Retinal pigment epithelial cell (primary cell): Measurements from ENCODE around the gene PTPRN2.
"Not testable (repeated sequence)": the region's sequence is repeated elsewhere in the genome, so short reads cannot be mapped to it uniquely, and the experiment has no call there.

Source experiments
- DNase-seq: peaks from one replicate; pipeline ENCODE4 v3.0.0-alpha.2; 2010; ENCODE audit warnings: low read depth
- H3K4me3 ChIP-seq: 2 replicates; pipeline ENCODE4 v1.5.1; 2011; ENCODE audit warnings: mild to moderate bottlenecking, low read length, control low read depth, moderate library complexity
- TF ChIP-seq, protein P1 (sequence below): conservative IDR thresholded peaks from 2 replicates; pipeline ENCODE4 v1.5.1; 2011; ENCODE audit warnings: low read depth, low read length, control low read depth, inconsistent platforms

The PTPRN2 gene

DNA sequence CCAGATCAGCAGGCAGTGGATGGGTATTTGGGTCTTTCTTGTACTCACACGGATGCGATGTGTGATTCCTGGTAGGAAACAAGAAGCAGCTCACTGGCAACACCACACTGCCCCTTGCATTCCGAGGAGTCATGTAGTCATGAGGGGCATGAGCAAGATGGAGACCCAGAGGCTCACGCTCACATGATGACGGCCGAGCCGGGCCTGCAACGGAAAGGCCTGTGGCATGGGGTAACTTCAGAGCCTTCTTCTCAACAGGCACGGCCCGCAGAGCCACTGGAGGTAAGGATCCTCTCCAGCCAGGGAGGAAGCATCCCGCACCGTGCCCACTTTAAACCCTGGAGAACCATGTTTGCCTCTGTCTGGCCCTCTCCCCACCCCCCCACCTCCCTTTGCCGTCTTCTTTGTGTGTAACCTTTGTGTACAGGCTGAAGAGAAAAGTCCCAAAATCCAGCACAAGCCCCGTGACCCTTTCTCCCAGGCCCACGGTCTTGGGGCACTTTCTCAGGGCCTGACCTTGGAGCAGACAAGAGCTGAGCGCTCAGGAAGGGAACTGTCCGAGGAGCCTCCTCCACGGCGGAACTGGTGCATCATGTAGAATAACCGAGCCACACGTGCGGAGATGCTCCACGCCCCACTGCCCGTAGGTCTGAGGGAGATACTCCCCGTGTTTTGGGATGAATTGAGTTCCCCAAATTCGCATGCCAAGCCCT is 734.4 kb downstream of the PTPRN2 start:
- TF ChIP-seq, protein P1, sequence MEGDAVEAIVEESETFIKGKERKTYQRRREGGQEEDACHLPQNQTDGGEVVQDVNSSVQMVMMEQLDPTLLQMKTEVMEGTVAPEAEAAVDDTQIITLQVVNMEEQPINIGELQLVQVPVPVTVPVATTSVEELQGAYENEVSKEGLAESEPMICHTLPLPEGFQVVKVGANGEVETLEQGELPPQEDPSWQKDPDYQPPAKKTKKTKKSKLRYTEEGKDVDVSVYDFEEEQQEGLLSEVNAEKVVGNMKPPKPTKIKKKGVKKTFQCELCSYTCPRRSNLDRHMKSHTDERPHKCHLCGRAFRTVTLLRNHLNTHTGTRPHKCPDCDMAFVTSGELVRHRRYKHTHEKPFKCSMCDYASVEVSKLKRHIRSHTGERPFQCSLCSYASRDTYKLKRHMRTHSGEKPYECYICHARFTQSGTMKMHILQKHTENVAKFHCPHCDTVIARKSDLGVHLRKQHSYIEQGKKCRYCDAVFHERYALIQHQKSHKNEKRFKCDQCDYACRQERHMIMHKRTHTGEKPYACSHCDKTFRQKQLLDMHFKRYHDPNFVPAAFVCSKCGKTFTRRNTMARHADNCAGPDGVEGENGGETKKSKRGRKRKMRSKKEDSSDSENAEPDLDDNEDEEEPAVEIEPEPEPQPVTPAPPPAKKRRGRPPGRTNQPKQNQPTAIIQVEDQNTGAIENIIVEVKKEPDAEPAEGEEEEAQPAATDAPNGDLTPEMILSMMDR, result no peak
- no peak overlapping the region for H3K4me3 ChIP-seq
- no peak for DNase-seq

DNA sequence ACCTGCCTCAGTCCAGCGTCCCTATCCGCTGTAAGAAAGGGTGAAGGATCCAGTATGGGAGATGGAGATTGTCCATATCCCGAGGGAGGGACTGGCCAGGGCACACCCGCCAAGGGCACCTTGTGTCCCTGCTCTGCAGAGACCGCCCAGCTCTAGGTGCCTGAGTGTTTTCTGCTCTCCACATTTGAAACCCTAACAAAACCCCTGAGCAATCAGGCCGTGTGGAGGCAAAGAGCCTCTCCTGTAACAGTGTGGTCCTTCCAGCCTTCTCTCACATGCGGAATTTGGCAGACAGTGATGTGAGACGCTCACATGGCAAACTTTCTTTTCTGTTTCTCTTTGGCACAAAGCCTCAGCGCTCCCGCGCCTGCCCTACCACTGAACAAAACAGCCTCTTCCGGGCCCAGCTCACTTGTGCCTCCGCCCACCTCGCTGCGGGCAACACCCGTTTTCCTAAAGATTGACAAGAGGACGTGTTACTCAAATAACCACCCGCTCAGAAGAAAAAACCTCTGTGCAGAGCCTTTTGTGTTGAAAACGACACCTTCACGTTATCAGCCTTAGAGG is 736.0 kb downstream of the PTPRN2 start:
- H3K4me3 ChIP-seq, result no peak overlapping the region
- TF ChIP-seq, protein P1, result no peak
- no peak for DNase-seq

DNA sequence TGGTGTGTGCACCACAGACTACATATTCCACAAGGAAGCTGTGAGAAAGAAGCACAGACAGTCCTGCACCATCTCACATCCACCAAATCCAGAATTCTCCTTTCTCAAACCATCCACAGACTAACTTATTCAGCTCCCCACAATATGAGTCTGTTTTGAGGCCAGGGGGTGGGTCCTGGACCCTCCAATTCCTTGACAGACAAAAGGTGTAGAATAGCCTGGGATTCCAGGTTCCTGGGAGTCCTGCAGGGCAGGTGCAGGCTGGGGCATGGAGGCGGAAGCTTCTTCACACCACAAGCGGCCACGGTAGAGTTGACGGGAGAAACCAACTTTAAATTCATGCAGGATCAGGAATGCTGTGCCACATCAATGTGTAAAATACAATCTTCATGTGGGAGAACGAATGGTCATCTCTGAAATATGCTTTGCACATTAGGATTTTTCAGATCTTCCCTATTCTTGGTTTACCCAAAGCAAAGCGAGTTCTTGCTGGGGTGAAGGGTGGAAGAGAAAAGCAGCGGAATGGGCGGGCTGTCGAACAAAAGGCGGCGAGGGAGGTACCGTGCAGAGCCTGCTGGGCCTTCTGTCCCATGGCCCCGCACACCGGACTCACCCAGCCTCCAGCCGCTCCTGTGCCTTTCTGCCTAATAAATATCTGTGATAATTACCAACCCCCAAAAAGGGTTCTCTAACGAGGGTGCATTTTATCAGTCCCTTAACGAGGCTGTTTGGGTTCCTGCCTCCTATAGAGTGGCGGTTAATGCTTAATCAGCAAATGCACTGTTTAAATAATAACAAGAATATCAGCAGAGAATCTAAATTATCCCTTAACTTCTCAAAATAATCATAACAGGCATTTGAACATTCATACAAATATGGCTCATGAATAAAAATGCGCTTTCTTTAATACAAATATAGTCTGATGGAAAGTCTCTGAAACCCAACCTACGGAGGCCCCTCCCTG is 736.9 kb downstream of the PTPRN2 start:
- DNase-seq, result no peak
- no peak overlapping the region for H3K4me3 ChIP-seq
- TF ChIP-seq, protein P1, result no peak

DNA sequence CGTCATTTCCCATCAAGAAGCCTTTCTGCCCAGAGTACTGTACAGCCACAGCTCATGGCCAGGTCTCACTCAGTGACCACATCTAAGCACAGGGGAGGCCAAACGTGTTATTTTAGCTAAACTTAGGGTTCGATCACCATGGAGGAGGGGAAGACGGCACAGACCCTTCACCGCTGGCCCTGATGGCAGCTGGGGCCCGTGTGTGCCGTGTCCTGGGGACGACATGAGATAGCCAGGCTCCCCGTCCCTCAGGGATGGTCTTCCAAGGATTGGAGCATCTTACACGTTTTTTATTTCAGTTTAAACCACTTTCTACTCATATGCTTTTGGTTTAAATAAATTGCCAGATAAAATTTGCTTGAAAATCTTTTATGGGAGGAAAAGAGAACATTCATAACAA is 737.9 kb downstream of the PTPRN2 start:
- TF ChIP-seq, protein P1, result no peak
- H3K4me3 ChIP-seq, result no peak overlapping the region
- no peak for DNase-seq

DNA sequence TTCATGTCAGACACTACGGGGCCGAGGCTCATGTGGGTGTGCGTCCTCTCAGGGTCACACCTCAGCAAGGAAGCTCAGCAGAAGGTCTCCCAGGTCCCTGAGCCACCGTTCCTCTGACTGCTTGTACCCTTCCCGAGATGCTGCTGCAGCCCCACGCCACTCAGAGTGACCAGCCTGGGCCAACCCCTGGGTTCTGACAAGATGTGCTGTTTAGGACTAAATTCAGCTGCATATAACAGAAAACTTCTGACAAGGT is 738.4 kb downstream of the PTPRN2 start:
- no peak overlapping the region for H3K4me3 ChIP-seq

DNA sequence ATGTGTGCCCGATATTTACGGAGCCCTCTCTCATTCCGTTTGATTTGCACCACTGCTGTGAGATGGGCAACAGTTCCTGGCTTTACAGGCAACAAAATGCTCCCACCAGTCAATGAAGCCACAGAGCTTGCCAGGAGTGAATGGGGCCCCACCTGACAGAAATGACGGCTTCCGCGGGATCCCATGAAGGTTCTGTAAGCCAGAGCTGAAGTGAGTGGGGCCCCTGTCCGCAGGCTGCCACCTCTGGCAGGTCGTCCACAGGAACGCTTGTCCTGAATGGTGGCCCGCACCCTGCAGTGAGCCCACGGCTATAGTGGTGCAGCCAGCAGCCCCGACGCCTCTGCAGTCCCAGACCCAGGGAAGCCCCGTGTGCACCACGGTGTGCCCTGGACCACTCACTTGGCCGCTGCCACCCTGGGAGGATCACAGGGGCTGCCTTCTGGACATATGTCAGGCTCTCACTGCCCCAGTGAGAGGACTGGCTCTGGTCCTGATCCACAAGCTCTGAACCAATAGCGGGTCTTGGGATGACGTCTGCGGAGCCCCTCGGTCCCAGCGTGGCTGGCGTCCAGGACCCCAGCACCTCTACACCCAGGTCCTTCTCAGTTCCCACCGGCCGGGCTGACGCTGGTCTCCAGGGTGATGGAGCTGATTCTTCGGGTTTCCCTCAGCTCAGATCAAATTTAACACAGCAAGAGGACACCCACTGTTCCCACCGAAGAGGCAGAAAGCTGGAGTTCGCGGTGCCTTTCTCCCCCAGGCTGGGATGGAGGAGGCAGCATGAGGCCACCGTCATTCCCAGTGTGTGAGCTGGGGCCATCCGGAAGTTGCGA is 738.9 kb downstream of the PTPRN2 start:
- TF ChIP-seq, protein P1, result no peak
- H3K4me3 ChIP-seq, result no peak overlapping the region
- no peak for DNase-seq

More for the DNA sequence above, 738.4 kb downstream of the PTPRN2 start:
- TF ChIP-seq, protein P1, result no peak
- DNase-seq, result no peak

DNA sequence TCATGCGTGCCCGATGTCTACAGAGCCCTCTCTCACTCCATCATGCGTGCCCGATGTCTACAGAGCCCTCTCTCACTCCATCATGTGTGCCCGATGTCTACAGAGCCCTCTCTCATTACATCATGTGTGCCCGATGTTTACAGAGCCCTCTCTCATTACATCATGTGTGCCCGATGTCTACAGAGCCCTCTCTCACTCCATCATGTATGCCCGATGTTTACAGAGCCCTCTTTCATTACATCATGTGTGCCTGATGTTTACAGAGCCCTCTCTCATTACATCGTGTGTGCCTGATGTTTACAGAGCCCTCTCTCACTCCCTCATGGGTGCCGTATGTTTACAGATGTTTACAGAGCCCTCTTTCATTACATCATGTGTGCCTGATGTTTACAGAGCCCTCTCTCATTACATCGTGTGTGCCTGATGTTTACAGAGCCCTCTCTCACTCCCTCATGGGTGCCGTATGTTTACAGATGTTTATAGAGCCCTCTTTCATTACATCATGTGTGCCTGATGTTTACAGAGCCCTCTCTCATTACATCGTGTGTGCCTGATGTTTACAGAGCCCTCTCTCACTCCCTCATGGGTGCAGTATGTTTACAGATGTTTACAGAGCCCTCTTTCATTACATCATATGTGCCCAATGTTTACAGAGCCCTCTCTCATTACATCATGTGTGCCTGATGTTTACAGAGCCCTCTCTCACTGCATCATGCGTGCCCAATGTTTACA is 739.7 kb downstream of the PTPRN2 start:
- not testable (repeated sequence) for H3K4me3 ChIP-seq, DNase-seq

DNA sequence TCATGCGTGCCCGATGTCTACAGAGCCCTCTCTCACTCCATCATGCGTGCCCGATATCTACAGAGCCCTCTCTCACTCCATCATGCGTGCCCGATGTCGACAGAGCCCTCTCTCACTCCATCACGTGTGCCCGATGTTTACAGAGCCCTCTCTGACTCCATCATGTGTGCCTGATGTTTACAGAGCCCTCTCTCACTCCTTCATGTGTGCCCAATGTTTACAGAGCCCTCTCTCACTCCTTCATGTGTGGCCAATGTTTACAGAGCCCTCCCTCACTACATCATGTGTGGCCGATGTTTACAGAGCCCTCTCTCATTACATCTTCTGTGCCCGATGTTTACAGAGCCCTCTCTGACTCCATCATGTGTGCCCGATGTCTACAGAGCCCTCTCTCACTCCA is 740.9 kb downstream of the PTPRN2 start:
- not testable (repeated sequence) for H3K4me3 ChIP-seq

More for the DNA sequence above, 740.9 kb downstream of the PTPRN2 start:
- DNase-seq, result not testable (repeated sequence)
